HG02571 (cell line): ENCODE measurements around the gene RAB40C.

Experiments used
- ATAC-seq: cut with Tn5 transposase; IDR thresholded peaks from one replicate; pipeline ENCODE4 v1.9.1; 2021; ENCODE audit warnings: mild to moderate bottlenecking, moderate library complexity; ENCODE audit not compliant: unreplicated experiment

RAB40C gene

GRCh38 chr16:558298-559020, 31.4 kb upstream of the RAB40C start:
- ATAC-seq: no peak

DNA sequence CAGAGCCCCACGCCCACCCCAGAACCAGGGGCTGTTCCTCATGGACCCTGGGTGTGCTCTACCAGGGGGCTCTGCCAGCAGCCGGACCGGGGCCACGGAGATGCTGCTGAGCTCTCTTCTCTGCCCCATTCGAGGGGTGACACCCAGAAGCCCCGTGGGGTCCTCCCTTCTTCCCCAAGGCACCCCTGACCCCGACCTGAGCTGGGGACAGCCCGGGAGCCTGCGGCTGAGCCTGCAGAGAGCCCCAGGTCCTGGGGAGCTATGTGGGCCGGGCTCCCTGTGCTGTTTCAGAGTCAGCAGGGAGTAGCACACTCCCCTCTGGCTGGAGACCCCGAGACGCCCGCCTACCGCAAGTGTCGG, 30.9 kb upstream of the RAB40C start:
- ATAC-seq: no peak

DNA sequence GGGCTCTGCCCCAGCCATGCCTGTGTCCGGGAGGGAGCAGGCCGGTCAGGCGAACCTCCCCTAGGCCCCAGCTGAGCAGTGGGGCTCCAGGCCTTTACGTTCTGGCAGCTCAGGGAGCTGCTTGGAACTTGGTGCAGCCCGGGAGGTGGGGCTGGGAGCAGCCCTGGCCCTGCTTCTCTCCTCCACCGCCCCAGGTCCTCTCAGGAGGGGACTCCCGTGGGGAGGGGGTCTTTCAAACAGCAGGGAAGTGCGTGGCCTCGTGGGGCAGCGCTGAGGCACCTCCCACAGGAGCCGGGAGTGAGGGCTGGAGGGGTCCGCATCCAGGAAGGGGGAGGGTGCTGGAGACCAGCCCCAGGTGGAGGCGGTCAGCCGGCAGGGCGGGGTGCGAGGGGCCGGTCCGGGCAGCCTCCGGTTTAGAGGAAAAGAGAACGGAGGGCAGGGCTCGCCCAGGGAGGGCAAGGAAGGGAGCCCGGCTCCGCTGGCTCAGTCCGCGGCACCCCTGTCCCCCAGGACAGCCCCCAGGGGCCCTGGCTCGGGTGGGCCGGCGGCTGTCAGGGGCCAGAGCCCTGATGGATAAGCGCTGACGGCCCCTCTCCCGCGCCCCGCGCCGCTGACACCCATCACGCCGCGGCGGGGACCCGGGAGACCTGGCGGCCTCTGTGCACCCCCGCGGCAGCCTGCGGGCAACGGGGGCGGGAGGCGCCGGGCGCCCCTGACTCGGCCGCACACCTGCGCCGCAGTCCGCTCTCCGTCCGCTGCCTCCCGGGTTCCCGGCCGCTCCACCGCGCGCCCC, 30.3 kb upstream of the RAB40C start:
- ATAC-seq: no peak

DNA sequence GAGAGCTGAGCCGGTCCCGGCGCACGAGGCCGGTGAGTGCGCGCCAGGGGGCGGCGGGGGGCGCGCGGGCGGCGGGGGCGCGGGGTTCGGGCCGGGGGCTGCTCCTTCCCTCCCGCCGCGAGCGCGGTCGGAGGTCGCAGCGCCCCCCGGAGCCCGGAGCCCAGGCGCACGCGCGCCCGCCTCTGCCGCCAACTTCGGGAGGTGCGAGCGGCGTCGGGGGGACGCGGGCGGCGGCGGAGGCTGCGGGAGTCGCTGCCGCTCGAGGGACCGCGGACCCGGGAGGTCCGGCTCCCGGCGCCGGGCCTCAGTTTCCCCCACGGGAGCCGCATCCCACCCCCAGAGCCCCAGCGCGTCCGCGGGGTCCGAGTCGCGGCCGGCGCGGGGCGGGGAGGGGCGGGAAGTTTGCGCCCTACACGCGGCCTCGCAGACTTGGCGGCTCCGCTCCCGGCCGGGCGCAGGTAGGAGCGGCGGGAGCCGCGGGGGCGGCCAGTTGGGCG, 29.6 kb upstream of the RAB40C start, which contains the start of gene PRR35:
TSS of gene PRR35 (plus strand) at position 191 of the 497 bp plus-strand sequence. CDS start 2,901 bp downstream, outside the sequence.
- ATAC-seq: no peak

- no peak for ATAC-seq
These were observed 29.0 kb upstream of the RAB40C start for GRCh38 chr16:560701-561412.

GRCh38 chr16:561413-561794, 28.5 kb upstream of the RAB40C start:
- no peak for ATAC-seq

GRCh38 chr16:561957-562938, 27.6 kb upstream of the RAB40C start:
- no peak for ATAC-seq

DNA sequence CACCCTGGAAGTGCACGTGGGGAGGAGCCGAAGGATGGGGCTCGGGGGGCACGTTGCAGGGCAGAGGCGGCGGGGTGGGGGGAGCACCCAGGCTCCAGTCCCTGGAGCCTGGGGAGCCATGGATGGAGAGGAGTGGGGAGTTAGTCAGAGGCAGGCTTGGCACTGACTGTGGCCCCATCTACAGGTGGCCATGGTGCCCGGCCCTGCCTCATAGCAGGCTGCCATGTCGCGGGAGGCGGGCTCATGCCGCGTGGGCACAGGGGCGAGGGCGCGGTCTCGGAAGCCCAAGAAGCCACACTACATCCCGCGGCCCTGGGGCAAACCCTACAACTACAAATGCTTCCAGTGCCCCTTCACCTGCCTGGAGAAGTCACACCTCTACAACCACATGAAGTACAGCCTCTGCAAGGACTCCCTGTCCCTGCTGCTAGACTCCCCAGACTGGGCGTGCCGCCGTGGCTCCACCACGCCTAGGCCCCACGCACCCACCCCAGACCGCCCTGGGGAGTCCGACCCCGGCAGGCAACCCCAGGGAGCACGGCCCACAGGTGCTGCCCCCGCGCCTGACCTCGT, 26.7 kb upstream of the RAB40C start:
- no peak for ATAC-seq

DNA sequence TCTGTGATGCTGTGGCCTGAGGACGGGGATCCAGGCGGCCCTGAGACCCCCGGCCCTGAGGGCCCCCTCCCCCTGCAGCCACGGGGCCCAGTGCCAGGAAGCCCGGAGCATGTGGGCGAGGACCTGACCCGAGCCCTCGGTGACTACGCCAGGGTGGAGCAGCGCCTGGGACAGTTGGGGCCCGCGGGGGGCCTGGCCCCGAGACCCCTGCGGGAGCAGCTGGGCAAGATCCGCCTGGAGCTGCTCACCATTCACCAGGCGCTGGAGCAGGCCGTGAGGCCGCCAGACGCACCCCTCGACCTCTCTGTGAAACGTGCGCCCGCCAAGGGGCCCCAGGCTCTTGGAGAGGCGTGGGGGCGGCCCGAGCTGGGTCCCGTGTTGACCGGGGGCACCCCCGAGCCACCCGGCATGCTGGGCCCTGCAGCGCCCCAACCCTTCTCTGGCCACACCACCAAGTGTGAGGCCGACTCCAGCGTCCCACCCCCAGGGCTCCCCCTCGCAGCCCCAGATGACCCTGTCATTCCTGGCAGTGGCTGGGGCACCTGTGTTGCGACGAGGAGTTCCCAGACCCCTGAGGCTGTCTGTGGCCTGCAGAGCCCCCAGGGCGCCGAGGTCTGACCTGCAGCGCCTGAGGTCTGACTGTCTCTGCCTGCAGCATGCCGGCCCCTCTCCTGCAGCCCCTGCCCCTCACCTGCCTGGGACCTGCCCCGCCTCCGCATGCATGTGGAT, 25.0 kb upstream of the RAB40C start:
- no peak for ATAC-seq

GRCh38 chr16:565419-566330, 24.2 kb upstream of the RAB40C start:
- ATAC-seq: no peak

DNA sequence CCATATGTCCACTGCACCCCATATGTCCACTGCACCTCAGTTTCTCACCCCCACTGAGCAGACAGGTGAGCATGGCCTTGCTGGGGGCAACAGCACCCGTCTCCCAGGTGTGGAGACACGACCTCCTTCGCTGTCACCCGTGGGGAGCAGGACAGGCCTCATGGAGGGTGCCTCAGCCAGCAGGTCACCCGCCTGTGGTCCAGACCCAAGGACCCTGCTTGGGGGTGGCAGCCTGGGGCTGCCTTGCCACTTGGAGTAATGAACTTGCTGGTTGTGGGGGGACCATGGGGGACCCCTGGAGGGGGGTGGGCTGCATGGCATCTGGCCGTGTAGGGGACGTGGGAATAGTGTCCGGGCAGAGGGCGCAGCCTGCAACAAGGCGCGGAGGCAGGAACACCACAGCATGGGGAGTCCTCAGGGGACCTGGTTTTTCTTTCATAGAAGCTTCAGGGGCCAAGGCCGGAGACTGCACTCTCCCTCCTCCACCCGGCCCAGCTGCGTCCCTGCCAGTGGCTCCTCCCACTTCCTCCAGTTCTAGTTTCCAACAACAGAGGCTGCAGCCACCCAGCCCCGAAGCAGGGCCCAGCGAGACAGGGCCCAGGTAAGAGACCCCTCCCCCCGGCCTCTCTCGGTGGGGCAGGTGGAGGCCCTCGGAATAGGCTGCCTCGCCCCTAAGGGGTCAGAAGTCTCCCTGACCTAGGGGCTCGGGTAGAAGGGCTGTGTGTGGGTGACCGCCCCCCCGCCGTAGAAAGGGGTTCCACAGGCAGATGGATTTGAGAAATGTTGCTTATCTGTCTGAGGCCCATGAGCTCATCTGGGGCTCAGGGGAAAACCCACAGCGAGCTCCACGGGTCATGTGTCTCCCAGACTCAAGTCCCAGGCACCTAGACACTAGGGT, 23.1 kb upstream of the RAB40C start, which contains the start of gene NHLRC4:
TSS of gene NHLRC4 (plus strand) at position 531 of the 898 bp plus-strand sequence. CDS start 1,043 bp downstream, outside the sequence.
- ATAC-seq: peak; percentile 35

GRCh38 chr16:567373-568256, 22.3 kb upstream of the RAB40C start:
- no peak for ATAC-seq

- ATAC-seq: no peak
These were observed 21.2 kb upstream of the RAB40C start for GRCh38 chr16:568401-569258.

DNA sequence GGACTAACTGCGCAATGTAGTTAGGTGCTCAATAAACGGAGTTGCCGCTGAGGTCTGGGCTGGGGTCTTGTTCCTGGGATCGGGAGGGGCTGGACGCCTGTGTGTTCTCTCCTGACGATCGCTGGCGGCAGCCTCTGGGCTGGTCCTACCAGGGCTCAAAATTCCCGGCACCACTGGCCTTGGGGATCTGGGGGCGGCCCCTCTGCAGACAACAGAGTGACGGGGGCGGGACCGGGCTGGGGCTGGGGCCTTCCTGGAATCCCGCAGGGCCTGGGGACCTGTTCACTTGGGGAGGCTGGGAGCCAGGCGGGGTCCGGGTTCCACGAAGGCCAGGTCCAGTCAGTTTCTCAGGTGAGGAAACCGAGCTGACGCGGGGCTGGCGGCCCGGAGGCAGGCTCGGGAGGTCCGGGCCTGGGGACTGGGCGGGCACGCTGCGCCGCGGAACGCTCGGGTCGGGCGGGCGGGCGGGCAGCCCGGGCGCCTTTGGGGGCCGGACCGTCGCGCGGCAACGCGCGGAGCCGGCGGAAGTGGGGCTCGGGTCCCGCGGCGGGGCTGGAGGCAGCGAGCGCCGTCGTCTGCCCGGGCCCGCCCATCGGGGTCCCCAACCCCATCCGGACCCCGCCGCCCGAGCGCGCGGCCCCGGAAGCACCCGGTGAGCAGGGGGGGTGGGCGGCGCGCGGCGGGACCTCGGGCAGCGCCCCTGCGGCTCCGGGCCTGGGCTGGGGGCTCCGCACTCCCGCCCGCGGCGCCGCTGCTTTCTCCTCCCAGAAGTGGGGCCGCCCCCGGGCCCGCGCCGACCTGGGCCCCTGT, 20.2 kb upstream of the RAB40C start, which contains the start of gene PIGQ:
TSS of gene PIGQ (plus strand) at position 524 of the 810 bp plus-strand sequence. CDS start 4,107 bp downstream, outside the sequence.
- no peak for ATAC-seq
